HG03066 (cell line): ENCODE measurements around the gene ARHGAP26.
"Not testable (repeated sequence)": the region's sequence is repeated elsewhere in the genome, so short reads cannot be mapped to it uniquely, and the experiment has no call there.

Experiments used
- ATAC-seq: cut with Tn5 transposase; IDR thresholded peaks from one replicate; pipeline ENCODE4 v1.9.1; 2021; ENCODE audit warnings: low read depth; ENCODE audit not compliant: unreplicated experiment

Gene ARHGAP26

DNA sequence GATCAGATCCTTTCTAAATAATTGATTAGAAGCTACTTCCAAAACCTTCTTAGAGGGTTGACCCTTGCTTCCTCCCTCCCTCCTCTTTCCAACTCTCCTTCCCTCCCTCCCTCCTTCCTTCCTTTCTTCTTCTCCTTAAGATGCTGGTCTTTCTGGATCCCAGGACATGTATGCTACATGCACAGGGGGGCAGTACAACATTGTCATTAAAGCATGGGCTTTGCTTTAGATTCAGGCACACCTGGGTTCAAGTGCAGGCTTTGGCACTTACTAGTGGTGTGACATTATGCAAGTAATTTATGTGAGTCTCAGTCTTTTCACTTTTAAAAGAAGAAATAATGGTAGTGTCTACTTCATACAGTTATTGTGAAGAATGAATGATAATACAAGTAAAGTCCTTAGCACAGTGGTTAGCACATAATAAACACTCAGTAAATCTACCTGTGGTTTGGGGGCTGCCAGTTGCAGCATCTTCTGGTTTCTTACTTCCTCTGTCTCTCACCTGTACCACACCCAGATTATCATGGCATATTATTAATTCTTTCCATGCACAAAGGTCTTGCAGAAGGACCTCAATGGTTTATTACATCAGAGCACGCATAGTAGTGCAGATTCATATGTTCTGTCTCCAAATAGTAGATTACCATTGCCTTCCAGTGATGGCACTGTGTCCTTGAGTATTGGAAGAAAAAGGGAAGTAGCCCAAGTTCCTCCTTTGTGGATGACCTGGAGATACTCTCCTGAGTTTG lies 154.1 kb downstream of the ARHGAP26 start:
- no peak for ATAC-seq

DNA sequence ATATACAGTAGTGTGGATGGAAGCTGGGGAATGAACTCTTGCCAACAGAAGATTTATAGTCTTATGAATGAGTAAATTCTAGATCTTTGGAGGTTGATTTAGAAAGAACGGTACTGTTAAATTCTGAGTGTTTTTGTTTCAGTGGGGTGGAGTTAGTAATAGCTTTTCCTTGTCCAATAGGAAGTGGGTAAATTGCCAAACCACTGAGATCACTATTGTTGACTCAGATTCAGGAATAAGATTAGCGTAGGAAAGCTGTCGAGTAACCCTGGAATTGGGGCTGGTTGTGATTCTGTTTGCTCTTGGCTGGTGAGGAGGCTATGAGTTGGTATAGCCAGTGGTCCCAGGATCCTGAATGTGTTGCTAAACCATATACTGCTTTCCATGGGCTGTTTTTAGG lies 155.6 kb downstream of the ARHGAP26 start:
- ATAC-seq: no peak

DNA sequence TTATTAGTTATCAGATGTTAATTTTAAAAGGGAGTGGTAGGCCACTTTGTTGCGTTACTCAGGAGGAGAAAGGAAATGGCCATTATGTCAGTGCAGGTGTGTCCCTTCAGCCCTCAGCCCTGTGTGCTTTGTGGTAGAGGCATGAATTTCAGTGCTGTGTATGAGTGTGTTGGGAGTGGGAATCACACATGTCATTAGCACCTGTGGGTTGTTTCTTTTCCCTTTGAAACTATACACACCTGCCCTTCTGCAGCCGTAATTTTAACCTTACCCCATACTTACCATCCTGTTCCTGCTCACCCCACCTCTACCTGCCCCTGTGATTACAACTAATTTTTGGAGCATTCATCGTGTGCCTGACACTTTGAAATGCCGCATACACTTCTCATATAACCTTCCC lies 156.4 kb downstream of the ARHGAP26 start:
- ATAC-seq: no peak

DNA sequence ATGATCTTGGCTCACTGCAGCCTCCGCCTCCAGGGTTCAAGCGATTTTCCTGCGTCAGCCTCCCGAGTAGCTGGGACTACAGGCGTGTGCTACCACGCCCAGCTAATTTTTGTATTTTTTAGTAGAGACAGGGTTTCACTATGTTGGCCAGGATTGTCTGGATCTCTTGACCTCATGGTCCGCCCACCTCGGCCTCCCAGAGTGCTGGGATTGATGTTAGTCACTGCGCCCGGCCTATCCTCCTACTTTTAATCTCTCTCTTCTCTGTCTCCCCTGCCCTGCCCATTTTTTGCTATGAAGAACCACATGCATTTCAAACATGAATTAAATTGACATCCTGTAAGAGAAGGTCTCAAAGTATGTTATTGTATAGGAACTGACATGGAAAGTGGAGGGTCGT lies 158.8 kb downstream of the ARHGAP26 start:
- not testable (repeated sequence) for ATAC-seq

DNA sequence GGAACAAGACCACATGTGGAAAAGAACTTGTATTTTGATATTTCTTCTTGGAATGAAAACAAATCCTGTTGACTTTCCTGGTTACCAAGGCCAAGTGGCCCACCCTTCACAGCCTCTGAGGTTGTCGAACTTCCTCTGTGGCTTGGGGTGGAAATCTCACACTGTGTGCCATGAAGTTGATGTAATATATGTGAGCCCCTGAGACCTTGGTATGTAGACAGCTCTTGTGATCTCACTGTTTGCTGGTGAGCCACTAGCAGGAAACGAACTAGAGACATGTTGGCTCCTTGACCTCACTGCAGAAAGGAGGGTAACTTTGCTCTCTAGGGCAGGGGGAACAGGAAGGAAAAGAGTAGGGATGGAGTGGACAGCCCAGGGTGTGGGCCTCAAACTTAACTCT lies 159.4 kb downstream of the ARHGAP26 start:
- no peak for ATAC-seq

DNA sequence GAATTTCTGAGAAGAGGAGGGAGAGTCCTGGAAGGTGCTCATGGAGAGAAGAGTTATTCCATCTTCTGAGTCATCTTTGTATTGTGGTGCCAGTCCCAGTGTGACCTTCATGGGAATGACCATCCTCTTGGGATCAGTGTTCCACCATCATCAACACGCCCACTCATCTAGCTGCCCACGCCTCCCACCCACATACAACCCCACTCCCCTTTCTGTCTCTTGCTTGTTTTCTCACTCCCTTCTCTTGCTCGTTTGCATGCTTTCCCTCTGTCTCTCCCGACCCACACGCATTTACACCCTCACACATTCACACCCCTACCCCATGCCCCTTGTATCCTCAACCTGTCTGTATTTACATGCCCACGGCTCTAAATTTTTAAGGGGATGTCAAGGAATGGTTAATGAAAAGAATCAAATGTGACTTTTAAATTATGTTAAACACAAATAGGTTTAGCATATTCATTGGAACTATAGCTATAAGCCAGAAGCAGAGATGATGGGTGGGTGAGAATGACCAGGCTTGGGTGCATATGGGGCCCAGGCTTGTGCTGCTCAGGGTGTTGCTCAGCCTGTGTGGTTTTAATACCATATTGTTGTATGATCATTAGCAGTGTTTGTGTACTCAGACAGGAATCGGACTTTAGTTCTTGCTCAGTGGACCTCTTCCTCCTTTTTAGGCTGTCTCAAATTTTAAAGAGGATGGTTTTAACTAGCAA lies 160.4 kb downstream of the ARHGAP26 start:
- ATAC-seq: no peak

DNA sequence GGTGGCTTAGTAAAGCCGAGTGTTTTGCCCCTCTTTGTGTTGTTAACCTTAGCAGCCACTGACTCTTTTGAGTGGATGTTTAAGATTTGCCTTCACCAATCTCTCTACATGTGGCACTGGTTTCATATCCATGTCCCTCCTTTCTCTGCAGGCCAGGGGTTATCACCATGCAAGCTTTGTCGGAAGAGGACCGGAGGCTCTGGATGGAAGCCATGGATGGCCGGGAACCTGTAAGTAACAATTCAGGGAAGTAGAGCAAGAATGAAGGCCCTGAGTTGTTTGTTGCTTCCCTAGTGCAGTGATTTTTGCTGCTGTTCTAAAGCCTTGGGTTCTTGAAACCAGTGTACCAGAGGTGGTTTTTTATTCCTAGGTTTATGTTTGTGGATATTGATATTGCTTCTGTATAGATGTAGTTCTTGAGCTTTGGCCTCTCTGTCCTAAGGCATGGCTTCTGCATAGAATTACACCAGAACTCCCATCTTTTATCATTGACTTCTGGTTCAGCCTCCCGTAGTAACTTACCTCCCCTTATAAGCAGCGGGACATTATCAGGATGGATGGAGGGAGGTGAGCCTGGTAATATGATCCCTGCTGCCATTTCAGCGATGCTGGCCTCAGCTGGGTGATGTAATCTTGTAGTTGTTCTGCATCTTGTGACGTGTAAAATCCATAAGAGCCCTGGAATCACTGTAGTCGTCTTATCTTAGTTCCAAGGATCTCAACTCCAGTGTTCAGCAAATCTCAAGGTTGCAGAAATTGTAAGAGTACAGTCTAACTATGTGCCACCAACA lies 161.9 kb downstream of the ARHGAP26 start:
- ATAC-seq: no peak

DNA sequence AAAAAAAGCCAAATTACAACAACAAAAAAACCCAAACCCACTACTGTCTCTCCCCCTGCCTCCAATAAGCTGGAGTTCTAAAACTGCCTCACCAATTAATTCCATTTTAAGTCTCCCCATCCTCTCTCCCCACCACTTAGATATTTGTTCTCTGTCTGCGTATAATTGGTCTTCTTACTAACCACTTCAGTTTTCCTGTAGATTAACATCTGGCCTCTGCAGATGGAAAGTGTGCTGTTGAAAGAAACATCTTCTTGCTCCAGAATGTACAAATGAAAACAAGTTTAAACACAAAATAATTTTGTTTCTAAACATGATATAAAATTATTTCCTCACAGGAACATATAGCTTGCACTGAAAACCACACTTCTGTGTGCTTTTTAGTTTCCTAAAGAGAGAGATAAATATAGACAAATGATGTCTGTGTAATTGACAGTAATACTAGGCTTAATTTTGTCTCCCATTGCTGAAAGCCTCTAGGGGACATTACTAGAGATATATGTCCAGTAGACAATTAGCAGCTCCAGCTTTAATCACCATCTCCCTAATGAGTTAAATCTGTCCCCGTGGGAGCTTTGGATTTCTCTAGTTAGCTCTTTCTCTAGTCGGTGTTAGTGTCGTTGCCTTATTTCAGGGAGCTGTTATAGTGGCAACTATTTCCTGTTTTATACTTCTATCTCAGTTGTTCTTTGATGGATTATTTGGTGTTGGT lies 164.0 kb downstream of the ARHGAP26 start:
- no peak for ATAC-seq

DNA sequence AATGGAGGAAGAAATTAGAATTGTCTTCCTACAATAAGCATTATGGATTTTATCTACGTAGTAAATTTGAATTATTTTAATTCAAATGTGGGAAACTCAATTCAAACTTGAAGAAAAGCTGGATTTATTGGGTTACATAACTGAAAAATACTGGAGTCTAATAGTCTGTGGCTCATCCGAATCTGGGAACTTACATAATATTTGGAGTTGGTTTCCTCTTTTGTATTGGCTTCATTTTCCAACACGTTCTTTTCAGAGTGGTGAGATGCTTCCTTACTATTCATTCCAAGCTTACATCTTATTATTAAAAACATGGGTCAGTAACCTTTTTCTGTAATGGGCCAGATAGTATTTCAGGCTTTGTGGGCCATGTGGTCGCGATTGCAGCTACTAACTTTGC lies 164.8 kb downstream of the ARHGAP26 start:
- no peak for ATAC-seq

DNA sequence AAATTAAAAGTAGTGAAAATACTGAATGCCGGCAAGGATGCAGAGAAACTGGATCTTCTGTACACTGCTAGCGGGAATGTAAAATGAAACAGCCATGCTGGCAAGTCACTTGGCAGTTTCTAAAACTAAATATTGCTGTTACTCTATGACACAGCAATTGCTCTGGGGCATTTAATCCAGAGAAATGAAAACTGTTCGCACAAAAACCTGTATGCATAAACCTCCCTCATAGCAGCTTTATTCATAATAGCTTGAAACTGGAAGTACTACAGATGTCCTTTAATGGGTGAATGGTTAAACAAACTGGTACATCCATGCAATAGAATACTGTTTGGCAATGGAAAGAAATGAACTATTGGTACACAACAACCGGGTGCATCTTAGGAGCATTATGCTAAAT lies 167.2 kb downstream of the ARHGAP26 start:
- ATAC-seq: no peak

DNA sequence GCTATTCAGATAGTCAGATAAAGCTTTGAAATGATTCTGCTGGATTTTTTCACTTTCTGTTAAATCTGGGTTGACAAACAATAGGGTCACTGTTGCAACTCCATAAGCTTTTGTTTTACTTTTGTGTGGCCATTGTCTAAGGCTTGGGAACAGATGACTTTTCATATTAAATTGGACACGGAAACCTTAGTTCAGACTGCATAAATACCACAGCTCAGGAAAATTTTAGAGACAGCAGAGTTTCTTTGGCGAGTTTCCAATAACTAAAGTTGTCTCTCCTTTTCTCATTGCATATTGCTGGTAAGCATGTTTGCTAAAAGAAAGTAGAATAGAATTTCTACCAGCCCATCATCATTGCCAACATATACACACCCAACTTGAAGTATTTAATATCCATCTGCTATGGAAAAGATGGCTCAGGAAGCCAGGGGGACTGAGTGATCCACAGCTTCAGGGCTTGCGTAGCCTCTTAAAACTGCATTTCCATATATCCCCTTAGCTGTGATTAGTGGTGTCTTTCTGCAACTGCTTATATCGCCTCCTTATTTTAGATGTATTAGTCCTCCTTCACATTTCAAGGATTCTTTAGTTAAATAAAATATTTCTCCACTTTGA lies 168.2 kb downstream of the ARHGAP26 start:
- no peak for ATAC-seq

DNA sequence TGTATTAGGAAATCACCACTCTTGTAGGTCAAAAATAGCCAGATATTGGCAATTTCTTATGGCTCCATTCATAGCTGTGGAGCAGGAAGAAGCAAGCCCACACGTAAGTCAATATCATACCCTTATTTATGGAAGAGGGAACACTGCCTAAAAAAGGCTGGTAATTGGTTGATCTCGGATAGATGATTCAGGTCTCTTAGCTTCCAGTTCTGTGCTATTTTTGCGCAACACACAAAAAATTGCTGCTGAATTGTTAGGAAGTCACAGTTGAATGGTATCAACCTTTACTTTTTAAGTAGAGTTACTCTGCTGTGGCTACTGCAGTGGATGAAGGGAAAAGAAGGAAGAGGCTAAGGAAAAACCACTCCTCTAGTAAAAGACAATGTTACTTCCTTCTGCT lies 168.8 kb downstream of the ARHGAP26 start:
- ATAC-seq: no peak

DNA sequence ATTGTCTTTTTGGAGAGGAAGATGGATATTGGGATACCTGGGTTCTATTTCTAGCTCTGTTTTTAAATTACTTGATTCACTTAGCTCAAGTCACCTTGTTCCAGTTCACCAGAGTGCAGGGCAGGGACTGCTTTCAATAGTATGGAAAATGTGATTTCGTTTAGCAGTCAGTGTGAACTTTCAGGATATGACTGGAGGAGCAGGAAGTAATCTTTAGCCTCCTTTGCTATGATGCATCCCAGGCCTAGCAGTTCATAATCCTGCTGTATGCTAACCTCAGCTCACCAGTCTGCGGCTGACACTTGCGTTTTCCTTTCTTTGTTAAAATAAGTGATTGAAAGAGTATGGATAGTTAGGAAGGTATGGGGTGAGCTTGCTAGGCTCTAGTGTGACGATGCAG lies 169.7 kb downstream of the ARHGAP26 start:
- no peak for ATAC-seq

DNA sequence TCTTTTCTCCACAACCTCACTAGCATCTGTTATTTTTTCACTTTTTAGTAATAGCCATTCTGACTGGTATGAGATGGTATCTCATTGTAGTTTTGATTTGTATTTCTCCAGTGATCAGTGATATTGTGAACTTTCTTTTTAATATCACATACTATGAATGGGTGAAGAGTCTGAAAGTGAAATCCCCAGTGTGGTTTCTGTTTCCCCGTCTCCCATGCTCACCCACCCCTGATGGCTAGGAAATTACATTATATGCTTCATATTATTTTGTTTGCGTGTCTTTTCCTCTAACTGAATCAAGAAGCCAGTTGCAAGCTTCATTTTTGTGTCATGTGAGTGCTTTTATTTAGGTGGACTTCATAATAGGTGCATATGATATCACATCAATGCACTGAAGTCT lies 171.1 kb downstream of the ARHGAP26 start:
- ATAC-seq: no peak

DNA sequence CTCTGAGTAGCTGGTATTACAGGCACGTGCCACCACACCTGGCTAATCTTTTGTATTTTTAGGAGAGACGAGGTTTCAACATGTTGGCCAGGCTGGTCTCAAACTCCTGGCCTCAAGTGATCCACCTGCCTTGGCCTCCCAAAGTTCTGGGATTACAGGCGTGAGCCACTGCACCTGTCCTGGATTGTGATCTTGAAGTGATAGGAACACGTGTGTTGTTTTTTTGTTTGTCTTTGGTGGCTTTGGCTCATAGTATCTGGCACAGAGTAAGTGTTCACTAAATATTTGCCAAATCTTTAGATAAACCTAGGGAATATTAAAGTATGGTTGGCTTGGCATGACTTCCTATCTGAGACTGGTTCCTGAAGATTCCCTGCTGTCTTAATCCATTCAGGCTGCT lies 172.7 kb downstream of the ARHGAP26 start:
- no peak for ATAC-seq

DNA sequence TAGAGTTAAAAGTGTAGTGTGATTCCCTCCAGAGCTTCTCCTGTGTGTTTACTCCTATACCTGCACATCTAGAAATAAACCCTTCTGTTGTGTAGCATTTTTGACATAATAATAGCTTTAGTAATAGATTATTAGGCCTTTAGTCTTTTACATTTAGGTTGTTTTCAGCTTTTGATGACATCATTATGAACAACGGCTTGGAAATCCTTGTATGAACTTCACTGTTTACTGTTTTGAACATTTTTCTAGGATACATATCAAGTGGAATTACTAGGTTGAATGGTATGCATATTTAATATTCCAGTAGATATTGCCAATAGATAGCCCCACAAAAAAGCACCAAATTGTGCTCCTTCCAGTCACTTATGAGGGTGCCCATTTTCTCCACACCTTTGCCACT lies 174.0 kb downstream of the ARHGAP26 start:
- ATAC-seq: no peak

DNA sequence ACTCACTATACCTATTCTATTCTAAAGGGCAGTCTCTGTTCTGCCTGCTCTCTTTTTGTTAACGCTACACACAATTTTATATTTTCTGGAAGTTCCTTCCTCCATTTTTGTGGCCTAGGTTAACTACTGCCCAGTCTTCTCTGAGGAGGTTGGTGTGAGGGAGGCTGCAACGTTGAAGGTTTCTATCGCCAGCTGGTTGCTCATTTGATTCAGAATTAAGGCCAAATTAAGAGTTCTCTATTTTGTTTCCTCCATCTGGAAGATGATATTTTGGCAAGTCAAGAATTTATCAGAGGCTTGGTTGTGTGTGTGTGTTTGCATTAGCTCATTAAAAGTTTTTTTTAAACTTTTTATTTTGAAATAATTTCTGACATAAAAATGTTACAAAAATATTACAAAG lies 175.1 kb downstream of the ARHGAP26 start:
- no peak for ATAC-seq

DNA sequence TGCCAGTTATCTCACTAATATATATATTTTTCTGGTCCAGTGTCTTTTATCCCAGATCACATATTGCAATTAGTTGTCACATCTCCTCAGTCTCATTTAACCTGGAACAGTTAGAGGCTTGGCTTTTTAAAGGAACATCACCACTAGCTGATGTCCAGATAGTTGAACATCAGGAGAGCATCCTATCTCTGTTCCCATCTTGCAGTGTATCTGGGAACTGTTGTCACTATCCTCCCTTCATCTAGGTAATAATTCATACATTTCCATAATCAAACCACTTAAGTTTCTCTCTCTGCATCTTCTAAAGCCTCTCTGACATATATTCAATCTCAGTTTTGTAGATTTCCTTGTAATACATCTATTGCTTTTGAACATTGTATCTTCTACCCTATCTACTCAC lies 175.7 kb downstream of the ARHGAP26 start:
- no peak for ATAC-seq

DNA sequence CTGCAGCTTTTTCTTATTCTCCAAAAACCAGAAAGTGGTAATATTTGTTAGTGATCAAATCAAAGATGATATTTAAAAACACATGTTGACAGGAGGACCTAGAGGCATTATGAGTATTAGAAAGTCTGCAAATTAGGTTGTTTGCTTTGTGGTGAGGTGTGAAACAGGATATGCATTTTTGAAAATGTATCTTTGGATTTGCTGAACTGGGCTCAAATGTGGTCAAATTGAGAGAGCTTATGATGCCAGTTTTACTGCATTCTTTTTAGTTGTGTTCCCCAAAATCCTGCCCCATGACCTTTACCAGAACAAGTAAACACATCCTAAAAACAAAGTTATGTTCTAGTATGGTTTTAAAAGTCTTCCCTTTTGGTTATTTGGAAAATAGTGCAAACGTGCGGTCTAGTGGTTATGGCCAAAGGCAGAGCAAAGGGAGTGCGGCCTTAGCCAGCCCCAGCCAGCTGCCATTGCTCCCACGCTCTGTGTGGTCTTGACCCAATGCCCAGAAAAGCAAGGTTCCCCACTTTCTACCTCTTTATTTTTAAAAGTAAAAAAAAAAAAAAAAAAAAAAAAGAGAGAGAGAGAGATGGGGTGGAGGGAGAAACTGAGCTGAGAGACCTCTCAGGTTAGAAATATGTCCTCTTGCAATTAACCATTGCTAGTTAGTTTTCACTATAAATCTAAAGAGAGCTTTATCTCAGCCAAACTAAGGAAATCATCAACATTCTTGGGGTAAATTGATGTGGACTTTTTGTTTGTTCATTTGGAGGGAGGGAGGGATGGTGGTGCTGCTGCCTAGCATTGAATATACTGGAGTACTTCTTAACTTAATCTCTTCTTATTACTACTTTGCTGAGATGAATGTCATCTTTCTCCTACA lies 176.6 kb downstream of the ARHGAP26 start:
- ATAC-seq: no peak

DNA sequence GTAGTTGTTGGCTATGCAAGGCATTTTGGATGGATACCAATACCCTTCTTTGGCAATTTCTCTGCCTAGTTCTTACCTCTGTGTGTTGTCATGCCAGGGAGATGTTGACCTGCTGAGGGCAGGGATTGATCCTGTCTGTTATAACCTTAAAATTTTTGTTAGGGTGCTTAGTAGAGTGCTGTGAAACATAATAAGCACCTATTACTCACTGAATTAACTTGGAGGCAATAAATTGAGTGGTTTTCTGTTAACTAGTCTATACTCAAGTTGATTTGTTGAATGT lies 177.2 kb downstream of the ARHGAP26 start:
- no peak for ATAC-seq
